Measurements from ENCODE around the gene STX3. TPM values are rescaled to one million over a fixed set of nuclear protein-coding genes. Genes with fewer than 3 reads are reported as not detected.

STX3 gene
- total and polyA plus RNA-seq, 2 experiments from 2014 or later, result 19.0 to 65.5 TPM

- Mint-ChIP-seq H3K36me3 (ENCODE audit: low read depth) (0 out of 3 replicates have a peak, but pooled peaks cover 2% of the 10 kb centered on the region), H3K27ac (no peak overlapping the region), H3K27me3 (ENCODE audit: insufficient read depth, low read depth, poor library complexity) (peaks cover 1% of the 10 kb centered on the region), H3K4me1 (no peaks in the 10 kb centered on the region), H3K4me3 (no peak overlapping the region), H3K9me3 (peaks cover 3% of the 10 kb centered on the region; the same call in 2 of the 3 replicates)
- Histone ChIP-seq H3F3A (replicated peaks; ENCODE audit: low read depth) (no peaks in the 10 kb centered on the region), H3K4me1 (ENCODE audit: insufficient read depth) (no peaks in the 10 kb centered on the region), H3K36me3 (ENCODE audit: insufficient read depth) (no peaks in the 10 kb centered on the region), H3K9me2 (ENCODE audit: insufficient read depth) (0 out of 2 replicates have a peak, but pooled peaks cover 5% of the 10 kb centered on the region), H3K4me2 (no peak overlapping the region), H3K27me3 (ENCODE audit: insufficient read depth) (no peaks in the 10 kb centered on the region), H4K20me1 (replicated peaks; ENCODE audit: insufficient read depth) (no peaks in the 10 kb centered on the region), H3K27ac (ENCODE audit: low read depth) (no peak overlapping the region), H2AFZ (no peak overlapping the region; the same call in 1 of the 2 replicates), H3K79me2 (replicated peaks; ENCODE audit: insufficient read depth) (no peaks in the 10 kb centered on the region), H3K4me3 (no peak overlapping the region)
- ATAC-seq (no peak), DNase-seq (ENCODE audit: low spot score) (no peak)
- TF ChIP-seq STAT1 (IDR thresholded peaks at IDR 0.05; ENCODE audit: unreplicated experiment) (no peak), POLR2AphosphoS5 (IDR thresholded peaks at IDR 0.05; ENCODE audit: low read depth) (no peak), JUNB (IDR thresholded peaks at IDR 0.05; ENCODE audit: unreplicated experiment) (no peak), EZH2phosphoT487 (IDR thresholded peaks at IDR 0.05; ENCODE audit: unreplicated experiment) (no peak), NANOG (IDR thresholded peaks at IDR 0.05; ENCODE audit: borderline replicate concordance) (no peak), CREB1 (CRISPR knock-in tag; IDR thresholded peaks at IDR 0.05; ENCODE audit: low read depth) (no peak), EZH2 (IDR thresholded peaks at IDR 0.05; ENCODE audit: low read depth, unreplicated experiment) (no peak), ZNF114 (CRISPR knock-in tag; IDR thresholded peaks at IDR 0.05) (no peak), ZNF331 (CRISPR knock-in tag; IDR thresholded peaks at IDR 0.05; ENCODE audit: low read depth) (no peak)
- TF ChIP-seq, protein P1, sequence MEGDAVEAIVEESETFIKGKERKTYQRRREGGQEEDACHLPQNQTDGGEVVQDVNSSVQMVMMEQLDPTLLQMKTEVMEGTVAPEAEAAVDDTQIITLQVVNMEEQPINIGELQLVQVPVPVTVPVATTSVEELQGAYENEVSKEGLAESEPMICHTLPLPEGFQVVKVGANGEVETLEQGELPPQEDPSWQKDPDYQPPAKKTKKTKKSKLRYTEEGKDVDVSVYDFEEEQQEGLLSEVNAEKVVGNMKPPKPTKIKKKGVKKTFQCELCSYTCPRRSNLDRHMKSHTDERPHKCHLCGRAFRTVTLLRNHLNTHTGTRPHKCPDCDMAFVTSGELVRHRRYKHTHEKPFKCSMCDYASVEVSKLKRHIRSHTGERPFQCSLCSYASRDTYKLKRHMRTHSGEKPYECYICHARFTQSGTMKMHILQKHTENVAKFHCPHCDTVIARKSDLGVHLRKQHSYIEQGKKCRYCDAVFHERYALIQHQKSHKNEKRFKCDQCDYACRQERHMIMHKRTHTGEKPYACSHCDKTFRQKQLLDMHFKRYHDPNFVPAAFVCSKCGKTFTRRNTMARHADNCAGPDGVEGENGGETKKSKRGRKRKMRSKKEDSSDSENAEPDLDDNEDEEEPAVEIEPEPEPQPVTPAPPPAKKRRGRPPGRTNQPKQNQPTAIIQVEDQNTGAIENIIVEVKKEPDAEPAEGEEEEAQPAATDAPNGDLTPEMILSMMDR (conservative IDR thresholded peaks at IDR 0.05; ENCODE audit: low read depth in 2 of 2), result no peak
- TF ChIP-seq, protein P2, sequence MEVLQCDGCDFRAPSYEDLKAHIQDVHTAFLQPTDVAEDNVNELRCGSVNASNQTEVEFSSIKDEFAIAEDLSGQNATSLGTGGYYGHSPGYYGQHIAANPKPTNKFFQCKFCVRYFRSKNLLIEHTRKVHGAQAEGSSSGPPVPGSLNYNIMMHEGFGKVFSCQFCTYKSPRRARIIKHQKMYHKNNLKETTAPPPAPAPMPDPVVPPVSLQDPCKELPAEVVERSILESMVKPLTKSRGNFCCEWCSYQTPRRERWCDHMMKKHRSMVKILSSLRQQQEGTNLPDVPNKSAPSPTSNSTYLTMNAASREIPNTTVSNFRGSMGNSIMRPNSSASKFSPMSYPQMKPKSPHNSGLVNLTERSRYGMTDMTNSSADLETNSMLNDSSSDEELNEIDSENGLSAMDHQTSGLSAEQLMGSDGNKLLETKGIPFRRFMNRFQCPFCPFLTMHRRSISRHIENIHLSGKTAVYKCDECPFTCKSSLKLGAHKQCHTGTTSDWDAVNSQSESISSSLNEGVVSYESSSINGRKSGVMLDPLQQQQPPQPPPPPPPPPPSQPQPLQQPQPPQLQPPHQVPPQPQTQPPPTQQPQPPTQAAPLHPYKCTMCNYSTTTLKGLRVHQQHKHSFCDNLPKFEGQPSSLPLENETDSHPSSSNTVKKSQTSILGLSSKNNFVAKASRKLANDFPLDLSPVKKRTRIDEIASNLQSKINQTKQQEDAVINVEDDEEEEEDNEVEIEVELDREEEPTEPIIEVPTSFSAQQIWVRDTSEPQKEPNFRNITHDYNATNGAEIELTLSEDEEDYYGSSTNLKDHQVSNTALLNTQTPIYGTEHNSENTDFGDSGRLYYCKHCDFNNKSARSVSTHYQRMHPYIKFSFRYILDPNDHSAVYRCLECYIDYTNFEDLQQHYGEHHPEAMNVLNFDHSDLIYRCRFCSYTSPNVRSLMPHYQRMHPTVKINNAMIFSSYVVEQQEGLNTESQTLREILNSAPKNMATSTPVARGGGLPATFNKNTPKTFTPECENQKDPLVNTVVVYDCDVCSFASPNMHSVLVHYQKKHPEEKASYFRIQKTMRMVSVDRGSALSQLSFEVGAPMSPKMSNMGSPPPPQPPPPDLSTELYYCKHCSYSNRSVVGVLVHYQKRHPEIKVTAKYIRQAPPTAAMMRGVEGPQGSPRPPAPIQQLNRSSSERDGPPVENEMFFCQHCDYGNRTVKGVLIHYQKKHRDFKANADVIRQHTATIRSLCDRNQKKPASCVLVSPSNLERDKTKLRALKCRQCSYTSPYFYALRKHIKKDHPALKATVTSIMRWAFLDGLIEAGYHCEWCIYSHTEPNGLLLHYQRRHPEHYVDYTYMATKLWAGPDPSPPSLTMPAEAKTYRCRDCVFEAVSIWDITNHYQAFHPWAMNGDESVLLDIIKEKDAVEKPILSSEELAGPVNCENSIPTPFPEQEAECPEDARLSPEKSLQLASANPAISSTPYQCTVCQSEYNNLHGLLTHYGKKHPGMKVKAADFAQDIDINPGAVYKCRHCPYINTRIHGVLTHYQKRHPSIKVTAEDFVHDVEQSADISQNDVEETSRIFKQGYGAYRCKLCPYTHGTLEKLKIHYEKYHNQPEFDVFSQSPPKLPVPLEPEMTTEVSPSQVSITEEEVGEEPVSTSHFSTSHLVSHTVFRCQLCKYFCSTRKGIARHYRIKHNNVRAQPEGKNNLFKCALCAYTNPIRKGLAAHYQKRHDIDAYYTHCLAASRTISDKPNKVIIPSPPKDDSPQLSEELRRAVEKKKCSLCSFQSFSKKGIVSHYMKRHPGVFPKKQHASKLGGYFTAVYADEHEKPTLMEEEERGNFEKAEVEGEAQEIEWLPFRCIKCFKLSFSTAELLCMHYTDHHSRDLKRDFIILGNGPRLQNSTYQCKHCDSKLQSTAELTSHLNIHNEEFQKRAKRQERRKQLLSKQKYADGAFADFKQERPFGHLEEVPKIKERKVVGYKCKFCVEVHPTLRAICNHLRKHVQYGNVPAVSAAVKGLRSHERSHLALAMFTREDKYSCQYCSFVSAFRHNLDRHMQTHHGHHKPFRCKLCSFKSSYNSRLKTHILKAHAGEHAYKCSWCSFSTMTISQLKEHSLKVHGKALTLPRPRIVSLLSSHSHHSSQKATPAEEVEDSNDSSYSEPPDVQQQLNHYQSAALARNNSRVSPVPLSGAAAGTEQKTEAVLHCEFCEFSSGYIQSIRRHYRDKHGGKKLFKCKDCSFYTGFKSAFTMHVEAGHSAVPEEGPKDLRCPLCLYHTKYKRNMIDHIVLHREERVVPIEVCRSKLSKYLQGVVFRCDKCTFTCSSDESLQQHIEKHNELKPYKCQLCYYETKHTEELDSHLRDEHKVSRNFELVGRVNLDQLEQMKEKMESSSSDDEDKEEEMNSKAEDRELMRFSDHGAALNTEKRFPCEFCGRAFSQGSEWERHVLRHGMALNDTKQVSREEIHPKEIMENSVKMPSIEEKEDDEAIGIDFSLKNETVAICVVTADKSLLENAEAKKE (CRISPR knock-in tag; IDR thresholded peaks at IDR 0.05), result no peak
- TF ChIP-seq, protein P3, sequence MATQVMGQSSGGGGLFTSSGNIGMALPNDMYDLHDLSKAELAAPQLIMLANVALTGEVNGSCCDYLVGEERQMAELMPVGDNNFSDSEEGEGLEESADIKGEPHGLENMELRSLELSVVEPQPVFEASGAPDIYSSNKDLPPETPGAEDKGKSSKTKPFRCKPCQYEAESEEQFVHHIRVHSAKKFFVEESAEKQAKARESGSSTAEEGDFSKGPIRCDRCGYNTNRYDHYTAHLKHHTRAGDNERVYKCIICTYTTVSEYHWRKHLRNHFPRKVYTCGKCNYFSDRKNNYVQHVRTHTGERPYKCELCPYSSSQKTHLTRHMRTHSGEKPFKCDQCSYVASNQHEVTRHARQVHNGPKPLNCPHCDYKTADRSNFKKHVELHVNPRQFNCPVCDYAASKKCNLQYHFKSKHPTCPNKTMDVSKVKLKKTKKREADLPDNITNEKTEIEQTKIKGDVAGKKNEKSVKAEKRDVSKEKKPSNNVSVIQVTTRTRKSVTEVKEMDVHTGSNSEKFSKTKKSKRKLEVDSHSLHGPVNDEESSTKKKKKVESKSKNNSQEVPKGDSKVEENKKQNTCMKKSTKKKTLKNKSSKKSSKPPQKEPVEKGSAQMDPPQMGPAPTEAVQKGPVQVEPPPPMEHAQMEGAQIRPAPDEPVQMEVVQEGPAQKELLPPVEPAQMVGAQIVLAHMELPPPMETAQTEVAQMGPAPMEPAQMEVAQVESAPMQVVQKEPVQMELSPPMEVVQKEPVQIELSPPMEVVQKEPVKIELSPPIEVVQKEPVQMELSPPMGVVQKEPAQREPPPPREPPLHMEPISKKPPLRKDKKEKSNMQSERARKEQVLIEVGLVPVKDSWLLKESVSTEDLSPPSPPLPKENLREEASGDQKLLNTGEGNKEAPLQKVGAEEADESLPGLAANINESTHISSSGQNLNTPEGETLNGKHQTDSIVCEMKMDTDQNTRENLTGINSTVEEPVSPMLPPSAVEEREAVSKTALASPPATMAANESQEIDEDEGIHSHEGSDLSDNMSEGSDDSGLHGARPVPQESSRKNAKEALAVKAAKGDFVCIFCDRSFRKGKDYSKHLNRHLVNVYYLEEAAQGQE (IDR thresholded peaks at IDR 0.05; ENCODE audit: unreplicated experiment), result no peak
- TF ChIP-seq, protein P4, sequence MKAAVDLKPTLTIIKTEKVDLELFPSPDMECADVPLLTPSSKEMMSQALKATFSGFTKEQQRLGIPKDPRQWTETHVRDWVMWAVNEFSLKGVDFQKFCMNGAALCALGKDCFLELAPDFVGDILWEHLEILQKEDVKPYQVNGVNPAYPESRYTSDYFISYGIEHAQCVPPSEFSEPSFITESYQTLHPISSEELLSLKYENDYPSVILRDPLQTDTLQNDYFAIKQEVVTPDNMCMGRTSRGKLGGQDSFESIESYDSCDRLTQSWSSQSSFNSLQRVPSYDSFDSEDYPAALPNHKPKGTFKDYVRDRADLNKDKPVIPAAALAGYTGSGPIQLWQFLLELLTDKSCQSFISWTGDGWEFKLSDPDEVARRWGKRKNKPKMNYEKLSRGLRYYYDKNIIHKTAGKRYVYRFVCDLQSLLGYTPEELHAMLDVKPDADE (IDR thresholded peaks at IDR 0.05), result no peak
These were observed 48.5 kb upstream of the STX3 start for GRCh38 chr11:59706518-59707285.
